ENCODE measurements around the gene SLC26A1.

SLC26A1 gene

DNA sequence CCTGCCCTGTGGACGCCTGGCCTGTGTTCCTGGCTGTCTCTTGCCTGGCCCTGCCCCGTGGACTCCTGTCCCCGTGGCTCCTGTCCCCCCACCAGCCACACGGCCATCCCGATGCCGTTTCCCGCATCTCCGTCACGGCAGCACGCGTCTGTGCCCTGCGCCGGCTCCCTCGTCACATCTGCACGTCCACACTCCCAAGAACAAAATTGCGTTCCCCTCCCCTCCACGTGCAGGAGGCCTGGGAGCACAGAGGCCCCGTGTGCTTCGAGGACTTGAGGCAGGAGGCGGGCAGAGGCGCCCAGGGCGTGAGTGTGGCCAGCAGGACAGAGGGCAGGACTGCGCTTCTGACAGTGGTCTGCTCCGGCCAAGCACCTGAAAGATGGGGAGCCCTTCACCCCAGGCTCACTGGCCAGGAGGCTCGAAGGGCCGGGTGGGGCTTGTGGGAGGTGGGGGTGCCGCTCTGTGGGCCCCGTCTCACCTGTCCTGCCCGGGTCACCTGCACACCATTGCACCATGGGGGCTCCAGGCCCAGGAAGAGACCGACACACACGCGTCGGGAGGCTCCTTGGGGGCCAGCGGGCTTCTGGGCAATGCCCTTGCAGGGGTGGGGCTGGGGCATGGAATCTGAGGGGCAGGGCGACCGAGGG is 35.5 kb upstream of the SLC26A1 start:
- no peak for DNase-seq

- DNase-seq: no peak
Observed at GRCh38 chr4:1027915-1028238, 34.7 kb upstream of the SLC26A1 start.

DNA sequence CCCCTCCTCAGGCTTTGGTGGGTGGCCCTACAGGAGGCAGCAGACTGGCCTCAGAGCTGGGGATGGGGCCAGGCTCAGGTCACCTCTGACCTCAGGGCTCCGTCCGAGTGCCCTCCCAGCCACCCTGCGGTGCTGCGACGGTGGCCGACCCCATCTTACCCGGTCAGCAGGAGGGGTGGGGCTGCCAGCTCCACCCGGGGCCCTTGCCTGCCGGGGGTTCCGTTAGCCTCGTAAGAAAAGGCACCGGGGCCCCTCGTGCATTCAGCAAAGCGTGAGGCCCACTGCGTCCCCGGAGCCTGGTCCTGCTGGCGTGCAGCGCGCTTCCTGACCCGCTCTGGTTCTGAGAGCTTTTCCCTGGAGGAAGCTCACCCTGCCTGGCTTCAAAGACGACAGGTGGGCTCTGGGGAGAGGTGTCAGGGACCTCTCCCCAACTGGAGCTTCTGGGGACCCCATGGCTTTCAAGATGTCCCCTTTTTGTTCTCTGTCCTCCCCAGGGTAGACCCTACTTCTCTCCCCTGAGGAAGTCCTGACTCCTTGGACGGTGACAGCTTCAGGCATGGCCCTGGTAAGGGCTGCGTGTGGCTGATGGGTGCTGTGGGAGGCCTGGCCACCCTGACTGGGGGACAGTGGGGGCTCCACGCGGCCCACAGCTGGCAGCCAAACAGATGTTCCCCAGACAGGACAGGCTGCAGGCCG is 34.2 kb upstream of the SLC26A1 start:
- no peak for DNase-seq

- DNase-seq: no peak
Observed at GRCh38 chr4:1026115-1026514, 32.9 kb upstream of the SLC26A1 start.

GRCh38 chr4:1024882-1025545 is 31.8 kb upstream of the SLC26A1 start:
- no peak for DNase-seq

GRCh38 chr4:1023895-1024740 is 30.9 kb upstream of the SLC26A1 start:
- no peak for DNase-seq

GRCh38 chr4:1023075-1023640 is 30.0 kb upstream of the SLC26A1 start:
- DNase-seq: no peak

- DNase-seq: no peak
Observed at GRCh38 chr4:1022739-1023066, 29.5 kb upstream of the SLC26A1 start.

DNA sequence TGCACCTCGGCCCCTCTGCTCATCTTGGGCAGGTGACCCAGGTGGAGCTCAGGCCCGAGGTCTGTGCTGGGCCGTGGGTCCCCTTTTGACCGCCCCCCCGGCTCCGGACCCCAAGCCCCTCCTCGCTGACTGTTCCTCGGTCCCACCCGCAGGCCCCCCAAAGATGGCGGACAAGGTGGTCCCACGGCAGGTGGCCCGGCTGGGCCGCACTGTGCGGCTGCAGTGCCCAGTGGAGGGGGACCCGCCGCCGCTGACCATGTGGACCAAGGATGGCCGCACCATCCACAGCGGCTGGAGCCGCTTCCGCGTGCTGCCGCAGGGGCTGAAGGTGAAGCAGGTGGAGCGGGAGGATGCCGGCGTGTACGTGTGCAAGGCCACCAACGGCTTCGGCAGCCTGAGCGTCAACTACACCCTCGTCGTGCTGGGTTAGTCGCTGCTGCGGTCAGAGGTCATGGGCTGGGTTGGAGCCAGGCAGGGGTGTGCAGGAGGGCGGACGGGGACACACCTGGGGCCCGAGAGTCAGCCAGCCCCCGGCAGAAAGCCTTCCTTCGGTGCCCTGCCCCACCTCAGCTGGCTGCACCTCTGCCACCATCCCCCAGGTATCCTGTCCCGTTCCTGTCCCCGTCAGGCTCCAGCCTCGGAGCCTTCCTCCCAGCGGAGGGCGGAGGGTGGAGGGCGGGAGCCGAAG is 29.0 kb upstream of the SLC26A1 start:
- no peak for DNase-seq

DNA sequence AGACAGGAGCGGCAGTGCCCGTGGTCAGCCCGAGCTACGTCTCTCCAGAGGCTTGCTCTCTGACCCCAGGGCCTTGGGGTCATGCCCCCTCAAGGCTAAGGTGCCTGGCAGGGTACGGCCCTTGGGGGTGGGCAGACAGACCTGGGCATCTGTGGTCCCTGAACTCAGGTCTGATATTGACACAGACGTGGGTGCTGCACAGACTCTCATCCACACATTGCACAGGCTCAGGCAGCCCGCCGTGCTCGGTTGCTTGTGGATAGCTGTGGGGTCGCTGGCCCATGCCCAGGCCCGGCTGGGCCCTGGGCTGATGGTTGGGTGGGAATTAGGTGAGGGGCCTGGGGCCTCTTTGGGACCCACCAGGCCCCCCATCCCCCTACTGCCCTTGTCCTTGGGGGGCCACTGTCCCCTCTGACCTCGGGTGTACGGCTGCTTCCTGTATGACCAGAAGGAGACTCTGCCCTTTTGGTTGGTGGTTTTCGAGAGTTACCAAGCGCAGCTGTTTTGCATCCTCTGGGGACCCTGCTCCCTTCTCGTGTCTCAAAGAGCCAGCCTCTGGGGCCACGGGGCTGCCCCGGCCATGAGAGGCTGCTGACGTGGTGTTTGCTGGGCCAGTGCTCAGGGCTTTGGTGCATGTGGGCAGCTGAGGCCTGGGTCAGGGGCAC is 28.3 kb upstream of the SLC26A1 start:
- no peak for DNase-seq

GRCh38 chr4:1019729-1020470 is 26.7 kb upstream of the SLC26A1 start:
- DNase-seq: no peak

DNA sequence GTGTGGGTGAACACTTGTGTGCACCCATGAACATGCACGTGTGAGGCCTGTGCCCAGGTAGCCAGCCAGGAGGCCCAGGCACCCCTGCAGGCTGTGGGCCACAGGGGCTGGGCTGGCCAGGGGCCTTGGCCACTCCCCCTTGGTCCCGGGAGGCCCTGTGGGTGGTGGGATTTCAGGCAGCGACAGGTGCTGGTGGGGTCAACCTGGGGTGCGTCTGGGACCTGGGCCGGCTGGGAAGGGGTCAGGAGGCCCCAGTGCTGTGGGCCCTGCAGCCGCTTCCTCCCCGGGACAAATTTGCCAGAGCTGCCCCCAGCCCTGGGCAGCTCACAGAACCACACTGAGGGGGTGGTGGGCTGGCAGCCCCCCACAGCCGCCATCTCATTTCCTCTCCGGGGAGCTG is 26.1 kb upstream of the SLC26A1 start:
- no peak for DNase-seq

DNA sequence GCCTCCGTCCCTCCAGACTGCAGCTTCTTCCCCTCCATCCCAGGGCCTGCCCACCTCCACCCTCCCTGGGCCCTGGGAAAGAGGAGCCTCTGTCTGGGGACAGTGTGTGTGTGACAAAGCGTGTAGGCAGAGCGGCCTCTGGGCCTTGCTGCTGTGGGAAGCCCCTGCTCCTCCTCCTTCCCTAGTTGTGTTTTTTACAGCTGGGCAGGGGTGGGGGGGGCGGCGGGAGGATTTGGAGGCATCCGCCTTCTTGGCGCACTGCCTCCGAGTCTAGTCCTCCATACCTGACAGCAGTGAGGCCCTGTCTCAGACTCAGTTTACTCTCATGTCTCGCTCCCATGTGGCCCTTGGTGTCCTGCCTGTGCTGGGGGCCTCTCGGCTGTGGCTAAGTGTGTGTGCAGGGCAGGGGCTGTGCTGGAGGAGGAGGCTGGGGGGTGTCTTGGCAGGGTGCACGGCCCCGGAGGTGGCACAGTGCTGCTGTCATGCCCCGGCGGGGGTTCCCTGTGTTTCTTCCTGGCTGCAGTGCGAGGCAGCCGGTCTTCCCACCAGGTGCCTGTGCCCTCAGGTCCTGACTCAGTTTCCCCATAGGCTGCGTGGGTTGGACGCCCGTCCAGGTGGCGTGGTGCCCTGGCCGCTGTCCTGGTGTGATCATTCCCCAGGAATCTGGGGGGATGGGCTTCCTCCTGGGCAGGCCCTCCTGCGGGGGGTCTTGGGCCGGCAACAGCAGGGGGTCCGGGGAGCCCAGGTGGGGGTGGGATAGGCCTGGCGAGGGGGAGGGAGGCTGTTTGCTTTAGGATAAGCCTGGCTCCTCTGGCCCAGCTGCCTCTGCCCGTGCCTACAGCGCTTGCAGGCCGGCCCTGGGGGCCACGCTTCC is 25.2 kb upstream of the SLC26A1 start:
- DNase-seq: no peak

DNA sequence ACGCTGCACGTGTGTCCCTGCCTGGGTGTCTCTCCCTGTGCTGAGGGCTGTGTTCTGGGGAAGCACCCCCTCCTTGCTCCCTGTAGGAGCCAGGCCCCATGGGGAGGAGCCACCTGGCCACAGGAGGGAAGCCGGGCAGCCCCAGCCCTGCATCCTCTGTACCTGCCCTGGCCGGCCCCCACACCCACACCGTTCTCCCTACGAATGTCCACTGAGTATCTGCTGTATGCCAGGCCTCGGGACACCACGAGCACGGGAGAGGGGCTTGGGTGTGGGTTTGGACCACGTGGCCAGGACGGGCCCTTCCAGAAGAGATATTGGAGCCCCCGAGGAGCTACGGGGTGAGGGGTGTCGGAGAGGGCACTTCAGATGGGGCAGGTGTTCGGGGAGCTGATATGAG is 24.5 kb upstream of the SLC26A1 start:
- no peak for DNase-seq

DNA sequence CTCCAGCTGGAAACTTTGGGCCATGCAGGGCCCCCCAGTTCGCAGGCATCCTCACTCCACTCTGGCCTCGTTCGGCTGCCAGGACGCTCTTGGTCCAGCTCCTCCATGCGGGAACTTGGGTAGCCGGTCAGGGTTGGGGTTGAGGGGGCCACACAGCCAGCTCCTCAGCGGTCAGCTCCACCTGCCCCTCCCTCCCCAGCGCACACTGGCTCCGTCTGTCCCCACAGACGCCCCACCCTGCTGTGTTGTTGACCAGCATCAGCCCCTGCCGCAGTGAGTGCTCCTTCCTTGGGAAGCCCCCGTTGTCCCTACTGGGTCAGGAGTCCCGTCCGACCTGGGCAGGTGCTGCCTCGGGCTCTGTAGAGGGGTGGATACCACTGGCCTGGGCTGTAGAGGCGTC is 24.0 kb upstream of the SLC26A1 start:
- DNase-seq: no peak

DNA sequence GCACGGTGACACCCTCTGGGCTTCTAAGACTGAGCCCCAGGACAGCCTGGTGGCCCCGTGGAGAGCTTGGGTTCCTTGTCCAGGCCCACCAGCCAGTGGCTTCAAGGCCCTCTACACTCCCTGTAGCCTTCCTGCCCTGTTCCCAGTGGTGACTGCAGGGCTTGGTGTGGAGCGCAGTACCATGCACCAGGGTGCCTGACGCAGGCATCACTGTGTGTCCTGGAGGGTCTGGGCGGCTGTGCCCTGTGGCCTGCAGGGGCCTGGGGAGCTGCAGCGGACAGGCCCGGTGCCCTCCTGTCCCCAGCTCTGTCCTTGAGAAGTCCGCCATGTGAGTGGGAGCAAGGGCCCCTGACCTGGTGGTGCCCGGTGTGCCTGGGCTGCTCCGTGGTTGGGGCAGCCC is 22.5 kb upstream of the SLC26A1 start:
- no peak for DNase-seq

GRCh38 chr4:1015179-1015578 is 22.0 kb upstream of the SLC26A1 start:
- no peak for DNase-seq

DNA sequence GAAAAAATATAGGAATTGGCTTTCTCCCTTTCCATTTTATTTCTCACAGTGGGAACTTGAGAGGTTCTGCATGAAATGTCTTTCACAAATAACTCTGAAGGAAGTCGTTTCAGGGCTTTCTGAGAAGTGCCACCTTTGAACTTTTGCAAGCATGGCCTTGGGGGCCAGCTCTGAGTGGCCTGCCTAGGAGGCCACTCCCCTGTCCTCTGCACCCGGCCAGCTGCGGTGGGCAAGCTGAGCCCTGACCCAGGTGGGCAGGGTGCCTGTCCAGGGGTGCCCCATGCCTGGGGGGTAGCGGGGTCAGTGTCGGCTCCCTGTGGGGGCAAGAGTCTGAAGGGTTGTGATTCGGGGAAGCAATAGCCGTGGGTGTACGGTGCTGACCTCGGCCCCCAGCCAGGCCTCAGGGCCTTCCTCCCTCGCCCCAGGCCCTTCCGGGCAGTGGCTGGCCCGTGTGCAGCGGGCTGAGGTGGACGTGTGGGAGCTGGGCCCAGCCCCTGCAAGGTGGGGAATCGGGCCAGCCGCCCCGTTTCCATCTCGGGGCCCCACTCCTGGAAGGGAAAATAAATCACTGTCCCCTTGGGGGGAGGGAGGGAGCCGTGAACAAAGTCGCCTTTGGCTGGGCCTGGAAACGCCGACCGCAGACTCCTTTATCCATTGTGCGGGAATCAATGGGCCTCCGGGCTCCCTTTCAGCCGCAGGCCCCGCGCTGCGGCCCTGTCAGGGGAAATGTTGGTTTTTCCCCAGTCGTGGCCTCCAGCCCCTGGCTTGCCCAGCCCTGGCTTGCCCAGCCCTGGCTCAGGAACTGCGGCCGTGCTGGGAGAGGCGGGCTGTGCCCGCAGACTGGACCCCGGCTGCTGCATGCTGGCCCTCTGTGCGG is 21.3 kb upstream of the SLC26A1 start:
- no peak for DNase-seq

Measured in NCI-H226 (cell line).